ENCODE results near the gene TBXA2R.

Gene TBXA2R

DNA sequence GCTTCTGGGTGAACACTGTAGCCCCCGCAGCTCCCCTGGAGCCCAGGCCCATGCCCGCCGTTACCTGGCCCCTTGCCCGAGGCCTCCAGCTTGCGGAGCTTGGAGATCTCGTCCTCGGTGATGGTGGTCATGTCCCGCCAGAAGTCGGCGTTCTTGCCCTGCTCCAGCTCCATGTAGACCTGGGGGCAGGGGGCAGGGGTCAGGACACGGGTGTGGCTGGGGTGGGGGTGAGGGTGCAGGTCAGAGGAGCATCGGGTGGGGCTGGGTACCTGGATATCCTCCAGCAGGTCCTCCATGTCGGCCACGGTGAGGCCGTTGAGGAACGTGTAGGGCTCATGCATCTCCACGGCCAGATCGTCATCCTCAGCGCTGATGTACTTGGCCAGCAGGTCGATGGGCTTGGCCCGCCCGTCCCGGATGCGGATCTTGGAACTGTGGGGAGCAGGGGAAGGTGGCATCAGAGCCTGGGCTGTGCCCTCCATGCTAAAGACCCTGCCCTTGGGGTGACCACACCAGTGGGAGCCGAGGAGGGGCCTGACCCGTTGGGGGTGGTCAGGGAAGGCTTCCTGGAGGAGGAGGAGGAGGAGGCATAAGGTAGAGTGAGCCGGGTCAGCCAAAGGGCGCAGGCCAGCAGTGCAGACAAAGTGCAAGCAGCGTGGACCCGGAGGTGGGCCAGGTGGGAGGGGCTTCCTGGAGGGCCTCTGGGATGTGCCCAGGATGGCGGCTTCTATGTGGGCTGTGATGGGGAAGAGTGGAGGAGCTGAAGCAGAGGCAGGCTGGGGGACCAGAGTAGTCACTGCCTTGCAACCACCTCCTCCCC lies 12.3 kb upstream of the TBXA2R start:
- DNase-seq, result no peak

DNA sequence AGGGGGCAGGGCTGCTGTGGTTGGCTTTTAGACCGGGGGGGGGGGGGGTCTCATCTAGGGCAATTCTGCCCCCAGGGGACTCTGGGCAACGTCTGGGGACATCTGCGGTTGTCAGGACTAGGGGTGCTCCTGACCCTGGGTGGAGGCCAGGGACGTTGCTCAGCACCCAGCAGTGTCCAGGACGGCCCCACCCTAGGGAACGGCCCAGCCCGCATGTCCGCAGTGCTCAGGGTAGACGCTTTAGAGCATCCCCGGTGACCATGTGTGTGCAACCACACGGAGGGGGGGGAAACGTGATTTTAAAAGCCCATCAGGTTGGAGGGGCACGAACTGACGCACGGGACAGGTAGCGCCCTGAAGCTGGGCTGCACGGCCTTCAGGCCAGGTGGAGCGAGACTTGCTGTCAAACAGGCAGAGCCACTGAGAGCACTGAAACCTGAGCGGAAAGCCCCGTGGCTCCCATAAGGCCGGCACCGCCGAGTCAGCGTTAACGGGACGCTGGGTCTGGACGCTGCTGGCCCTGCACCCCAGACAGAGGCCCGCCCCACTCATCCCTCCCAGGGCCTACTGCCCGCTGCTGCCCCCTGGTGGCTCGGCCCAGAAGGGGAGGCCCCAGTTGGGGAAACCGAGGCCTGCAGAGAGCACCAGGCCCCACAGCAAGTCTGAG lies 11.6 kb upstream of the TBXA2R start:
- DNase-seq, result peak; percentile 19

DNA sequence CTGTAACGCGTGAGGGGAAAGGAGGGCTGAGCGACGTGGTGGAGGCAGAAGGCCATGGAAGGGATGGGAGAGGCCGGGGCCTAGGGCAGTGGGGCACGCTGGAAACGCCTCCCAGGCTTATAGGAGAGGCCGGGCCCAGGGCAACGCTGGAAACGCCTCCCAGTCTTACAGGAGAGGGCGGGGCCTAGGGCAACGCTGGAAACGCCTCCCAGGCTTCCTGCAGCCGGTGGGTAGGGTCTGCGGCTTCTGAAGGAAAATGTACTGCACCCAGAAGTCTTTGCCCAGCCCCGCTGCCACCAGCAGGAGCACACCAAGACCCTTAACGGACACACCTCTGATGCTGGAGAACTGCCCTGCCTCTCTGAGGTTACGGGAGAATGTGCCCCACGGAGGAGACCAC lies 10.8 kb upstream of the TBXA2R start:
- no peak for DNase-seq

DNA sequence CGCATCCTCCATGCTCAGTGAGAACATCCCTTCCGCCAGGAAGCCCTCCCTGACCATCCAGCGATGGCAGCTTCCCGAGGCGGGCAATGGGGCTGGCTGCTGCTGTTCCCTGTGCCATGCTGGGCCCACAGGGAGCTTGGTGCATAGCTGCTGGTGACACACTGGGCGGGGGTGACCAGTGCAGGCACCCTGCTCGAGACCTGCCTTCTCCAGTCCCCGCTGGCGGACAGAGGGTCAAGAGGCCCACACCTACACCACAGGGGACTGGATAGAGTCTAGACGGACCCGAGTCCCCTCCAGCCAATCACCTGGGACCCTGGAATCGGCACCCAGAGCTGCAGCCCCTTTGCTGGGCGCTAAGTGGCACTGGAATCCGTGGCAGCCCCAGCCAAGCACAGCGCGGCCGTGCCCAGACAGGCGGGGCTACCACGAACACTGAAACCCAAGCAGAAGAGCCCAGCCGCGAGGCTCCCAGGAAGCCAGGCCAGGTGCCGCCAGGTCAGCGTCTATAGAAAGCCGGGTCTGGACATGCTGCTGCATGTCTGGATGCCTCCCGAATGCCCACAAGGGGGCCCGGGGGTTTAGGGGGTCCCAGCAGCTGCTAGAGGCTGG lies 9.0 kb upstream of the TBXA2R start:
- DNase-seq, result no peak

DNA sequence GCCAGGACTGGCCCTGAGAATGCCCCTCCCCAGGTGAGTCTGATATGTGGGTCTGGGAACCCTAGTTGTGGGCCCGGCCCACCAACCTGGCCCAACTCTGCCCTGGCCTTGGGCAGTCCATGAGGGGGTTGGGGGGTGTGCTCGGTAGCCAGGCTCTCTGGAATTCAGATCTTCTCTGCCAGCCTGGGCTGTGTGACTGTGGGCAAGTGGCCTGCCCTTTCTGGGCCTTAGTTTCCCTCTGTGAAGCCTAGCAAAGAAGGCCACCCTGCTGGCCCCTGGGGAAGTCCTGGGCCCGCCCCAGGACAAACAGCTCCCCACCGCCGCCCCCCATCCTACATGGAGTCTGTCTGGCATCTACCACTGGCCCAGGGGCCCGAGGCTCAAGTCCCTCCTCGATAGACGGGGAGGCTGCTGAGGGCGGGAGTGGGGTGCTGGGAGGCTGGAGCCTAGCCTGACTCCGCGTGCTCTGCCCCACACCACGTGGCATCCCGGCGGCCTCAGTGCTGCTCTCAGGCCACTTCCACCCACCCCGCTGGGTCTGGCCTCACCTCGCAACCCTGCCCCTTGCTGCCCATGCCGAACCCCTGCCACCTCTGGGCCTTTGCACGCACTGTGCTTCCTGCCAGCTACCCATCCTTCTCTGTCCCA lies 8.3 kb upstream of the TBXA2R start:
- no peak for DNase-seq

DNA sequence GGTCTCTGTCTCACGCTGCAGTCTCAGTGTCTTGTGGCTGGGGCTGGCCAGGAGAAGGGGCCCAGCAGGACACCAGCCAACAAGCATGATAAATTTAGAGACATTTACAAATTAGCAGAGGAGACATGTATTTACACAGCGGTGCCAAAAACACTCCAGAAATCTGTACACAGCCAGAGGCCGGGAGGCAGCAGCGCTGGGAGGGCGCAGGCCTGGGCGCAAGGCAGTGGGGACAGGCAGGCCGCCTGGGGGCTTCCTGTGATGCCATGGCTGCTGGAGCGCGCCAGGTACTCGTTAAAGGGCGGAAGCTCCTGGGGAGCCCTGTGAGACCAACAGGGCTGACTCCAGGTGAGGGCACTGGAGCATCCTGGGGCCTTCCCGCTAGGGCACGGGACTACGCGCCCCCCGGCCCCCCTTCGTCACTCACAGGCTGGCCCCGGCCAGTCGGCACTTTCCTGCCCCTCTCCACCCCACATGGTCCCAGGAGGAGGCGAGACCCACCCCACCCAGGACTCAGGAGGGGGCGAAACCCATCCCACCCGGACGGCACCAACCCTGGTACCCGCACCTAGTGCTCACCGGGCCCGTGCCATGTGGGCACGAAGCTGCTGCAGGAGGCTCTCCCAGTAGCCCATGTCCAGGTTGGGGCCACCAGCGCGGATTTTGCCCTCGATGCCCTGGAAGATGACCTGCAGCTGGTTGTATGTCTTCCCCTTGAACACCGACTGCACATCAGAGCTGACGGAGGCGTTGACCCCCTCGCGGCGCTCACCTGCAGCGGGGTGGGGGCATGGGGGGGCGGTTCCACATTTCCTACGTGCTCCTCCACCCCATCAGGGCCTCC lies 7.4 kb upstream of the TBXA2R start:
- DNase-seq, result no peak

DNA sequence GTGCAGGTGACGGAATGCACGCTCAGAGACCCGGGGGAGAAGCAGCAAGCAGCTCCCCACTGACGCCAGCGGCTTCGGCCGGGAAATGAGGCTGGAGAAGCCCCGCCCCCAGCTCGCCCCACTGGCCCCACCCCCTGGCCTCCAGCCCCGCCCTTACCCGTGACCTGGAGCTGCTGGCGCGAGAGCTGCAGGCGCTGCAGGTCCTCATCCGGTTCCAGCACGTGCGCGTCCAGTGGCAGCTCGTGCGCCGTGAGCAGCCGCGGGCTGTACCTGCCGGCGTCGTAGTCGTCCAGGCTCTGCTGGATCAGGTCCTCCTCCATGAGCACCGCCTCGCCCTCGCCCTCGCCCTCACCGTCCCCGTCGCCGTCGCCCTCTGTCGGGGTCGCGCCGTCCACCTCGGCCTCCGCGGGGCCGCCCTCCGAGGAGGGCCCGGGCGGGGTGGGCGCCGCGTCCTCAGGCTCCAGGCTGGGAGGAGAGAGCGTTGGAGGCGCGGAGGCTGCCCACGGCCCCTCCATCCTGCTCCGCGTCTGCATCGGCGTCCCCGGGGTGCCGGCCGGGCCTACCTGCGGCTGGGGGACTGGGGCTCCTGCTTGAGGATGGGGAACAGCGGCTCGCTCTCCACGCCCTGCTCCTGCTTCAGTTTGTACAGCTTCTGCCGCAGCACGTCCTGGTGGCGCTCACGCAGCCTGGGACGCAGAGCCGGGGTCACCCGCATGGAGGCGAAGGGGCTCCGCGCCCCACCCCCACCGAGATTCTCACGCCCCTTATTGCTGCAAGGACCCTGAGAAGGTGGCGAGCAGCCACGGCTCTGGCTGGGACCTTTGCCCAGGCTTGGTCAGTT lies 6.4 kb upstream of the TBXA2R start:
- DNase-seq, result no peak

DNA sequence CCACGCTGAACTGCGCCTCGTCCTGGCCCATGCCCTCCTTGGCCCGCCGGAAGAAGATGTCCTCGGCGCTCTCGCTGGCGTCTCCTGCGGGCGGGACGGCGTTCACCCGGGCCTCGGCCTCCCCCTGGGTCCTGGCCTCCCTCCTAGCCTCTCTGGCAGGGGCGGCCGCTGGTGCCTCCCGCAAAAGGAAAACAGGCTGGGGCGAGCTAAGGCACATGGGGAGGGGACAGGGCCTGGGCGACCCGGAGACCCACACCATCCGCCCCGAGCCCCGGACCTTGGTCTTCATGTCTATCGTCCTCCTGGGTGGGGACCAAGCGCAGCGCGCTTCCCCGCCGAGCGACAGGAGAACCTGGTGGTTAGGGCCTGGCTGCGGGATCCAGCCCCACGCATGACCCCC lies 5.7 kb upstream of the TBXA2R start:
- DNase-seq, result no peak

DNA sequence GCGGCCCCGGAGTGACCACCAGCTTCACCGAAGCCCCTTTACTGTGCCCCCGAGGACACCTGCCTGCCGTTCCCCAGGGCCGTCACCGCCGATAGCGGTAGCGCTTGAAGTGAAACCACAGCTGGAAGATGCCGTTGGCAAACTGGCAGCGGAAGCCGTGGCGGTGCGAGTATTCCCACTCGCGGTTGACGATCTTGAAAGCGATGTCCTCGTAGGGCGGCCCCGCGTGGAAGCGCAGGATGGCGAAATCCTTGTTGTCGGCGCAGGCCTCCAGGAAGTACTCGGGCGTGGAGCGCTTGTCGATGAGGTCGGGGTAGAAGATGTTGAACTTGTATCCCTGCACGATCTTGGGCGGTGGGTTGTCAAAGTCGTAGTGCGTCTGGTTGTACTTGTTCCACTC lies 5.2 kb upstream of the TBXA2R start:
- no peak for DNase-seq

DNA sequence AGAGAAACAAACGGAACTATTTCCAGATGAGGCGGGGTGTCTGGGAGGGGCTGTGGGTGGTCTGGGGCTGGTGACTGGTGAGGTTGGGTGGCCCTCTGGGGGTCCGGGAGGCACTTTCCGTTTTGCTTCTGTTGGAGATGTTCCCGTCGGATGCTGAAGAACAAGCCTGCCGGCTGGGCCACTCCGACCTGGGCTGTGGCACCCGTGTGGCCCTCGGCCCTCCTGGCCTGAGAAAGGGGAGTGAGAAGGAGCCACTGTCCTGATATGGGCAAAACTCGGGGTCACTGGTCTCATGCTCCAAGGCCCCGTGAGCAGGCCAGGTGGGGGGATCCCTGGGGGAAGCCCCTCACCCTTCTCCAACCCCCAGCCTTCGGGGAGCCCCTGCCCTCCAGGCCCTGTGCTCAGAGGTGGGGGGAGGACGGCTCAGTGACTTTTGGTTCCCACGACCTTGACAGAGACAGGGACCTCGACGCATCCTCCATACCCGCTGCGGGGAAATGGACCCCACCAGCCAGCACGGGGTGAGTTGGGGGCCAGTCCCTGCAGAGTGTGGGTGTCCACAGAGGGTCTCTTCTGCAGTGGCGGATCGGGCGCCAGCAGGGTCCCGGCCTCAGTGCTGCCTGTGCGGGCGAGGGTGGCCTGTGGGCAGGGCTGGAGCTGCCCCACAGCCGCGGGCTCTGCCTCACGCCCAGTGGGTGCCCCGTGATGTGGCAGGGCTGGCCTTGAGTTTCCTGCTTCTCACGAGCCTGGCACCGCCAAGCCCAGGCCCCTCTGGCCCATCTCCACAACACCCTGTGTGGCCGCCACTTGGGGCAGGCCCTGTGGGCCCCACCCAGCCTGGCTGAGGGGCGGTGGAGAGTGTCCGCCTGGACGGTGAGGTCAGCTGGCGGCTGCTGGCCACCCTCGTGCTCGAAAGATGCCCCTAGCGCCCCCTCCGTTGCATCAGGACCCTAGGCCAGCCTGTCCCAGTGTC lies 4.4 kb upstream of the TBXA2R start:
- DNase-seq, result no peak

DNA sequence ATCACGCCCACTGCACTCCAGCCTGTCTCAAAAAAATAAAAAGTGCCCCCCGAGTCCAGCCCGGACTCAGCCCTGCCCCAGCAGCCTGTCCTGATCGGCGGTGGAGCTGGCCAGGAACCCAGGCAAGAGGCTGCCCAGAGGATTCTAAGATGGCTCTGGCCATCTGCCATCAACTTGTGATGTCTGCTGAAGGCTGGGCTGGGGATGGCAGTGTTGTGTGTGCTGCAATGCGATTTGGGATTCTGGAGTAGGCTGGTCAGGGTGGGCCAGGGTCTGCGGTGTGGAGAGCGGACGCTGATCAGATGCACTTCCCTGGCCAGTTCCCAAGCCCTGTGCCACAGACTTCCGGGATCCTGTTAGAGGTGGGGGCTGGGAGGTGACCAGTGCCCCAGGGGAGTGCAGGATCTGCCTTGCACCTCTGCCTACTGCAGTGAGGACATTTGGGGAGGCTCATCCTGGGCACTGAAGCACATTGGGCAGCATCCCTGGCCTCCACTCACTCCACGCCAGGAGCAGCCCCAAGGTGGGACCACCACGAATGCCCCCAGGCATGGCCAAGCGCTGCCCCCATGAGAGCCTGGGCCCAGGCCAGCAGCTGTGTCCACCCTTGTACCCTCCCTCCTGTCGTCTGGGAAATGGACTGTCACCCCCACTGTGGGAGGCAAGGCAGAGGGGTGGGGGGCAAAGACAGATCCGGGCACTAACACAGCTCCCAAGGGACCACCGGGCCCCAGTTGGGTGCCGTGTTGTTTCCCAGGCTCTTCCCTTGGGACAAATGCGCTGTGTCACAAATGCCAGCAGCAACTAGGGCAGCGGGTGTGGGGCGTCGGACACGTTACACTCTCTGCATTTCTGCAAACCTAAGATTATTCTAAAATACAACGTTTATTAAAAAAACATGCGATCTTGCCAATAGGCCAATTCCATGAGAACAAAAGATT lies 3.4 kb upstream of the TBXA2R start:
- DNase-seq, result peak; percentile 10

DNA sequence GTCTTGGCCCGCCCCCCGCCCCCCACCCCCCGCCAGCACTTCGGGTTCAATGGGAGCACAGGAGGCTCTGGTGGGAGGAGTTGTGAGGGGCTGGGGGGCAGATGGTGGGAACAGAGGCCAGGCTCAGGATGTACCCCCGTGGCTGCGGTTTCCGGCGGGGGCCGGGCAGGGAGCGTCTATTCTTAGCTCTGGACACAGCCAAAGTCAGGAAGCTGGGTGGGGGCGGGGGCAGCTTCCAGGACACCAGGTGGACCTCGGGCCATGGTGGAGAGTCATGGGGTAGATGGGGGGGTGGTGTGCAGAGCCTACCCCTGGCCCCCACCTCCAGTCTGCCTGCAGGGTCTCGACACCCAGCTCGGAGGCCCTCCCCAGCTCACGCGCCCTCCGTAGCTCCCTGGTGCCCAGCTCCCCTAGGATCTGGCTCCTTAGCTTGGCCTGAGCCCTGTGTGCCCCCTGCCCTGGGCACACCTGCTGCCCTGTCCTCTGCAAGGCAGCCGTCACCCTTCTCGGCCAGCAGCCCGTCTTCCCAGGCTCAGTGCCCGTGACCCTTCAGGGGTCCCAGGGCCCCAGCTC lies 2.2 kb upstream of the TBXA2R start:
- DNase-seq, result peak; percentile 10

DNA sequence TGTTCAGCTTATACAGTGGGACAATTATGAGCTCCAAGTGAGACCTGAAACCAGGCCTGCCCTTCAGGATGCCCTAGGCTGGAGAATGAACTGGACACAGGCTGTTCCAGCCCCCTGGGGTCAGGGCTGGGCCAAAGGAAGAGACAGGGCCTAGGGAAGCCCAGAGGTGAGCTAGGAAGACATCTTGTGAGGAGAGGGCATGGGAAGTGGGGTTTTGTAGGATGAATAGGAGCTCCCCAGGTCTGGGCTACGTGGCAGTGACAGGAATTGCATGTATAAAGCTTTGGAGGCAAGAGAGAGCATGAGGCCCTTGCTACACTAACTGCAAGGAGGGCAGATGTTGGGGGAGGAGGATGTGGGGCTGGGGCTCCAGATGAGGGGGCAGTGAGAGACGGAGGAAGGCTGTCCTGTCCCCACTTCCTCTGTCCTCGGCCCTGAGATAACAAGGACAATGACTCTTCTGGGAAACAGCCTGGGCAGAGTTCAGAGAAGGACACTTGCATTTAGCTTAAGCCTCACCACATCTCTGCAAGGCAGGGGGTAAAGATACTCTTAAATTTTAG lies 1.5 kb upstream of the TBXA2R start:
- DNase-seq, result peak; percentile 48

DNA sequence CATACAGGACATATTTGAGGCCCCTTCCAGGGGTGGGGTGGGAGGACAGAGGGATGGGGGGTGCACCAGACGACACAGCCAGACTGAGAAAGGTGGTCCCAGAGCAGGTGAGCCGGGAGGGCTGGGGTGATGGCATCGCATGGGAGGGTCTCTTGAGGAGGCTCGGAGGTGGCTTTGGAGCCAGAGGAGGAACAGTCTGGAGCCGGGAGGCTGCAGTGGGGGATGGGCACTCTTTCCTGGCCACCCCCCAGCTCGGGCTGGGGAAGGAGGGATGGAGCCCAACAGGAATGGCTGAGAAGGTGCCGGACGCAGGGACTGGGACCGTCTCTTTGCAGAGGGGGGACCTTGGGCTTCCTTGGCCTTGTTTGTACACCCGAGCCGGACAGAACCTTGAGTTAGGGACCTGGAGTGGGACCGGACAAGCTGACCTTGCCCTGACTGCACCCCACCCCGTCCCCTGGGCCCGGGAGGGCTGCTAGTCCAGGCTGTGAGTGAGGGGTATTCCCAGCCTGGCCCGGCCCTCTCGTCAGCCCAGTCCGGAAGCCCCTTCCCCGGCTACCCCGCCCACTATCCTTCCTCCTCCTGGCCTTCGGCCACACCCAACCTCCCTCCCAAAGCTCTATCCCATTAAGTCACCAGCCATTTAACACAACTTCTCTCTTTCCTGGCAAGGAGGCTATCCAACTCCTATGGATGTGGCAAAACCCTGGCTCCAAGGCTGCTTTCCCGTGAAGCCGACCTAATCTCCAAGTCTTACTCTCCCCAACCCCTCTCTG lies 816 bp upstream of the TBXA2R start:
- DNase-seq, result no peak

DNA sequence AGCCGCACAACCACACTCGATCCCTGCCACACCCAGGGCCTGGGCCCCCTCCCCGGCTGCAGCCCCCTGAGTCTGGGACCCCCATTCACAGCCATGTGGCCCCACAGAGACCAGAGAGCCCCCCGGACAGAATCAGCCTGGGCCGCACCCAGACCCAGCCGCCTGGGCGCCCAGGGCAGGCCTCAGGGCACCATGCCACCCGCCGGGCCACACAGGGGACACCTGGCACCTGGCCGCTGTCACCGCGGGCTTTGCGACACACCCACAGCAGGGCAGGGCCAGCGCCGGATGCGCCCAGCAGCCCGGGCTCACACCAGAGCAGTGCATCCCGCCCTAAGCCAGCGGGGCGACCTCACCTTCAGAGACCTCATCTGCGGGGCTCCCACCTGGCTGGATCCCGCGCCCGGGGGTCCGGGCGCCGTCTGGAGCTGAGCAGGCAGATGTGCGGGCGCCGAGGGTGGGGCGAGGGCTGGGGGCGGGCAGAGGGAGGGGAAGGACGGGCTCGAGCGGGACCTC lies 443 bp downstream of the TBXA2R start:
- DNase-seq, result no peak

DNA sequence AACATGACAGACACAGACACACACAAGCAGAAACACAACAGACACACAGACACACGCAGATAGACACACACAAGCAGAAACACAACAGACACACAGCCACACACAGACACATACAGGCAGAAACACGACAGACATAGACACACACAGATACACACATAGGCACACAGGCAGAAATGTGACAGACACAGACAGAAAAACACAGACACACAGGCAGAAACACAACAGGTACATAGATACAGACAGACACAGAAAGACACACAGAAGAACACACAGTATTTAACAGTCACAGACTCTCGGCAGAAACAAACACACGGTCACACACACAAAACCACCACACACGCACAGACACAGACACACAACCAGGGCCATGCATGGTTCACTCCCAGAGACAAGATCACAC lies 905 bp downstream of the TBXA2R start:
- no peak for DNase-seq

DNA sequence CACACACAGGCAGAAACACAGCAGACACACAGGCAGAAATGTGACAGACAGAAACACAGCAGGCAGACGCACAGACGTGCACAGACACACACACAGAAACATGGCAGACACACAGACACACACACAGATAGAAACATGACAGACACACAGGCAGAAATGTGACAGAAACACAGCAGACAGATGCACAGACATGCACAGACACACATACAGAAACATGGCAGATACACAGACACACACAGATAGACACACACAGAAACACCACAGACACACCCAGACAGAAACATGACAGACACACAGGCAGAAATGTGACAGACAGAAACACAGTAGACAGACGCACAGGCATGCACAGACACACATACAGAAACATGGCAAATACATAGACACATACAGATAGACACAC lies 1.3 kb downstream of the TBXA2R start:
- no peak for DNase-seq

DNA sequence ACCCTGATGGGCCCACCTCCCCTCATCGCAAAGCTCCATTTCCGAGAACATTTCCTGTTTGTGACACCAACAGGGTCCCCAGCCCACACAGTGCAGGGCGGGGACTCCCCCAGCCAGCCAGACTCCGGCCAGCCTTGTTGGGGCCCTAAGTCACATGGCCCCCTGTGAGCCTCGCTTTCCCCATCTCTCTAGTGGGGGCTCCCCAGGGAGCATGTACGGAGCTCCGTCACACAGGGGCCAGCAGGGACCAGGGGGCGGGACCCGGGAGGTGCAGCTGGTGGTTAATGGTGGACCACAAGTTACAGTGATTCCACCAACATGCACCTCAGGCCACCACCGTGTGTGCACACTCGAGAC lies 1.7 kb downstream of the TBXA2R start:
- no peak for DNase-seq
